GM12891 (cell line): Measurements from ENCODE around the gene TBL1X.

Experiments used
- DNase-seq: peaks from one replicate; pipeline ENCODE4 v3.0.0; 2011; ENCODE audit warnings: low spot score; ENCODE audit not compliant: insufficient read length
- FAIRE-seq: peaks from 2 replicates; lab custom pipeline; 2011; peaks lifted over from hg19 to GRCh38; lab: Jason Lieb, UNC
- PAX5 ChIP-seq: IDR thresholded peaks from 2 replicates; pipeline ENCODE4 v1.6.1; 2011; ENCODE audit warnings: low read length, moderate library complexity, mild to moderate bottlenecking; ENCODE audit not compliant: insufficient read depth, severe bottlenecking
- POLR2A ChIP-seq: IDR thresholded peaks from 2 replicates; pipeline ENCODE4 v1.6.1; 2011; ENCODE audit warnings: low read depth, low read length, control low read depth
- POLR2AphosphoS5 ChIP-seq: IDR thresholded peaks from 2 replicates; pipeline ENCODE4 v1.6.1; 2011; ENCODE audit warnings: low read depth, low read length, control low read depth
- POU2F2 ChIP-seq: IDR thresholded peaks from 2 replicates; pipeline ENCODE4 v1.6.1; 2011; ENCODE audit warnings: low read depth, mild to moderate bottlenecking, control low read depth, low read length, moderate library complexity
- SPI1 ChIP-seq: IDR thresholded peaks from 2 replicates; pipeline ENCODE4 v1.6.1; 2011; ENCODE audit warnings: low read depth, low read length, control low read depth
- TAF1 ChIP-seq: IDR thresholded peaks from 2 replicates; pipeline ENCODE4 v1.6.1; 2011; ENCODE audit warnings: low read depth, low read length, control low read depth

TBL1X gene

GRCh38 chrX:9730078-9730477, 265.2 kb downstream of the TBL1X start:
- TF ChIP-seq POU2F2 (no peak), SPI1 (no peak), PAX5 (no peak), TAF1 (no peak), POLR2A (no peak), POLR2AphosphoS5 (no peak)
- no peak for FAIRE-seq
- no peak for DNase-seq

- no peak for DNase-seq
- FAIRE-seq: no peak
- TF ChIP-seq POLR2A (no peak), TAF1 (no peak), POU2F2 (no peak), POLR2AphosphoS5 (no peak), SPI1 (no peak), PAX5 (no peak)
Measured at GRCh38 chrX:9730752-9731151, 265.9 kb downstream of the TBL1X start.

GRCh38 chrX:9737363-9737762, 272.5 kb downstream of the TBL1X start:
- TF ChIP-seq POLR2A (no peak), SPI1 (no peak), PAX5 (no peak)
- FAIRE-seq: no peak
- DNase-seq: no peak

- DNase-seq (no peak), FAIRE-seq (no peak)
- TF ChIP-seq POLR2A (no peak), PAX5 (no peak), POLR2AphosphoS5 (no peak), SPI1 (no peak), TAF1 (no peak), POU2F2 (no peak)
Measured at GRCh38 chrX:9738151-9738550, 273.3 kb downstream of the TBL1X start.

GRCh38 chrX:9739130-9739529, 274.3 kb downstream of the TBL1X start:
- no peak for TF ChIP-seq POU2F2
- TF ChIP-seq TAF1: no peak
- no peak for TF ChIP-seq PAX5
- TF ChIP-seq SPI1: no peak
- TF ChIP-seq POLR2A: no peak
- TF ChIP-seq POLR2AphosphoS5: no peak
- FAIRE-seq (no peak), DNase-seq (no peak)

GRCh38 chrX:9745417-9746115, 280.7 kb downstream of the TBL1X start:
- peak; percentile 47; the same call in 1 of the 2 replicates for TF ChIP-seq SPI1
- no peak for TF ChIP-seq TAF1
- DNase-seq (no peak), FAIRE-seq (no peak)

- FAIRE-seq (no peak), DNase-seq (no peak)
- TF ChIP-seq PAX5 (no peak), POU2F2 (no peak), POLR2A (no peak), SPI1 (no peak), POLR2AphosphoS5 (no peak), TAF1 (no peak)
Measured at GRCh38 chrX:9746148-9746888, 281.5 kb downstream of the TBL1X start.

- DNase-seq: no peak
- TF ChIP-seq TAF1: no peak
- FAIRE-seq: no peak
Measured at GRCh38 chrX:9747644-9748043, 282.8 kb downstream of the TBL1X start.

- DNase-seq (no peak), FAIRE-seq (no peak)
- TF ChIP-seq POLR2AphosphoS5: no peak
- no peak for TF ChIP-seq SPI1
- TF ChIP-seq TAF1: no peak
- no peak for TF ChIP-seq PAX5
- TF ChIP-seq POU2F2: no peak
- TF ChIP-seq POLR2A: no peak
Measured at GRCh38 chrX:9749146-9749692, 284.4 kb downstream of the TBL1X start.

- DNase-seq (no peak), FAIRE-seq (peak; percentile 48)
- TF ChIP-seq POU2F2 (no peak), PAX5 (no peak), TAF1 (no peak), POLR2AphosphoS5 (no peak), POLR2A (no peak), SPI1 (no peak)
Measured at GRCh38 chrX:9757366-9757765, 292.5 kb downstream of the TBL1X start.
